Measurements from ENCODE around the gene NLRC5.

NLRC5 gene

DNA sequence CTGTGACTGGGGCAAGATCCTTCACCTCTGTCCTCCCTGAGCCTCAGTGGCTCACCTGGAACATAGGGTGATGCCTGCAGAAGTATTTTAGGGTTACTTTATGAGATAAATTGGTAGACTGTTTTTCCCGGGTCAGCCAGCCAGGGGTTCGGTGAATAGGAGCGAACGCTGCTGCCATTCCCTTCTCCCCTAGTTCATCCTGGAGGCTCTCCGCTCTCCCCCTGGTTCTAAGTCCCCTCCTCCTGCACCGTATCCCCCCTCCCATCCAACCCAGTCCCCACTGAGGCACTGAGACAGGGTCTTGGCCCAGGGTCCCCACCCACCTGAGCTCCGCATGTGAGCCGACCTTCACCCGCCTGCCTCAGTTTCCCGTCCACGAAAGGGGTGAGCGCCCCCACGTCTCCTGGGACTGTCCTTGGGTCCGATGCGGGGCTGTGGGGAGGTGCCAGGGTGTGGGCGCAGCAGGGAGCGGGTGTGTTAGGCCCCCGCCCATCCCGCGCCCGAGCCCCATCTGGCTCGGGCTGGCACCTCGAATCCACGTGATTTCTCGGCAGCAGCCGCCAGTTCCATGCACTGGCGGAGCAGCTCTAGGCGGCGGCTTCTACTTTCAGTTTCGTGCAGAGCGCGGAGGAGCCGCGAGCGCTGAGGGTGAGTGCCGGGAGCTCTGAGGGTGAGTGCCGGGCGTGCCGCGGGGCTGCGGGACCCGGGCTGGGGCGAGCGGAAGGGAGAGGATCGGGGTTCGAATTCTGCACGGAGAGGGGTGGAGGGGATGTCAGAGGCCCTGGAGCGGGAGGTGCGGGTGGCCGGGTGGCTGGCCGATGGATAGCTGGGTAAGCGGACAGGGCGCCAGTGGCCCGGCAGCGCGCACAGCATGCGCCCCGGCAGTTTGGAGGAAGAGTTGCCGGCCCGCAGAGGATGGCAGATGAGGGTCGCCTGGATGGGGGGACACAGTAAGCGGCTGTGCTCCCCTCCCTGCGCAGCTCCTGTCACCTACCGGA is at the start of gene NLRC5:
Gene NLRC5, plus strand, starts transcription at position 610 of the 998 bp plus-strand sequence. CDS start 31,156 bp downstream, outside the sequence.
- peak; percentile 79 for DNase-seq (ENCODE audit: low read depth)

GRCh38 chr16:56939801-56940200 is 49.6 kb upstream of the NLRC5 start:
- DNase-seq (ENCODE audit: low read depth) = no peak

- DNase-seq (ENCODE audit: low read depth) = no peak
Observed at GRCh38 chr16:56941092-56941491, 48.3 kb upstream of the NLRC5 start.

- no peak for DNase-seq (ENCODE audit: low read depth)
Observed at GRCh38 chr16:56941856-56942331, 47.5 kb upstream of the NLRC5 start.

GRCh38 chr16:56943761-56944375 is 45.5 kb upstream of the NLRC5 start:
- no peak for DNase-seq (ENCODE audit: low read depth)

DNA sequence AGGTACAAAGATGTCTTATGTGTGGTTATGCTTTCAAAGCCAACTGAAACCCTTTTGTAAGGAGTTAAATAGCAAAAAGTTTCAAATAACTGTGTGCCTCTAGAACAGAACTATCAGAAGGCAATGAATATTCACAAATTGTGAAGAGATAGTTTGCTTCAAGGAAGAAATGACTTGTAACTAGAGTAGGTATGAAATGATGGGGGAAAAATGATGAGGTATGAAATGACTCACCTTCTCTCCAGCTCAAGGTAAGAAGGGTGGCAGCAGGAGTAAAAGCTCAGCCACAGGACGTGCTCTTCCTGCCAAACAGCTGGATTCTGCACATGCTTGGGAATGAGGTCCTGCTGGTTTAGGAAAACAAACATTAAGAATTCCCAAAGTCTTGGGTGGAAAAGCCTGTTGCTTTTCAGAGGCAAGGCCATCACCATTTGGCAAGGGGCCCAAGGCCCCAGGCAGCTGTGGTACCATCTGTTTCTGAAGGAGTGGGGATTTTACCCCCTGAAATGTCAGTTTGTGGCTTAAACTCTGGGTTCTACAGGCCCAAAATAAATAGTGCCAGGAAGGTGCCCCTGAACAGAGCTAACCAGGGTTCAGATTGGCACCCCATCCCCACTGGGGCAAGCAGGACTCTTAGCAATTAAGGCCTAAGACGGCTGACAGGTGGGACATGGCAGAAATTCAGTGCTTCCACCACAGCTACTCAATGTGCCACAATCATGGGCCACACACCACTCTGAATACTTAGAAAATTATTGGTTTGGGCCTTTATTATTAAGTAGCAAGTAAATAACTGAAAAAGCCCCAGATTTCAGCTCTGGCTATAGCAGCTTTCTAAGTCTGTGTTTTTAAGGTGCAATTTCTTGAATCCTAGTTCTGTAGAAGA is 44.2 kb upstream of the NLRC5 start:
- DNase-seq (ENCODE audit: low read depth) = no peak

GRCh38 chr16:56945847-56946527 is 43.4 kb upstream of the NLRC5 start:
- no peak for DNase-seq (ENCODE audit: low read depth)

DNA sequence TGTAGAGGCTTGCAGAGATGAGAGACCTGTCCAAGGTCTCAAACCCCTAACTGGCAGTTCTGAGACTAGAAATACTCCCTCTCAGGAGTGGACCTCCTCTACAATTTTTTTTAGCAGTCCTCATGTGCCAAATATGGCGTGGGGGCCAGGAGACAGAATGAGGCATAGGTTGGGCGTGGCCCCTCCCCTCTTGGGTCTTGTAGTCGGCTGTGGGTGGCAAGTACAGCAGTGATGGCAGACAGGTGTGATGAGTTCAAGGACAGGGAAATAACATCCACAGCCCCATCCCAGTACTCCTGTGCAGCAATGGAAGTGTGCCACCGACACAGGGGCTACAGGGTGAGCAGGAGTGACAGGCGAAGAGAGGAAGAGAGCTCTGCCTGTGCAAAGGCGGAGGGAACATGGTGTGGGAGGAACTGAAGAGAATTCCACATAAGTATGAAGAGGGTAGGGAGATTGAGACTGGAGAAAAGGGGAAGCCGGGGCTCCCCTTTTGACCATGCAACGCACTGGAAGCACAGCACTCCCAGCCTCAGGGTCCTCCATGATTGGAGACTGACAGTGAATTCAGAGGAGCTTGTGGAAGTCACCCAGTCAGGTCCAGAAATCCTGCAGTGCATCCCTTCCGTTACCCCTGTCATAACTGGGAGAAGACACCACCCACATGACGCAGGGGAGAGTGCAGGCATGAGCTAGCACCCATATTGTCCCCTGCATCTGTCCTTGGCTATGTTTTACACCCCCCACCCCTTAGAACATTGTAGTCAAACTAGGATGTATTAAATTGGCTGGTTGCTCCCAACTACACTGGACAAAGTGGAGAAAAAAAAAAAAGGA is 42.4 kb upstream of the NLRC5 start:
- no peak for DNase-seq (ENCODE audit: low read depth)

GRCh38 chr16:56947604-56947995 is 41.8 kb upstream of the NLRC5 start:
- DNase-seq (ENCODE audit: low read depth) = peak; percentile 50

GRCh38 chr16:56948234-56948633 is 41.1 kb upstream of the NLRC5 start:
- no peak for DNase-seq (ENCODE audit: low read depth)

GRCh38 chr16:56950051-56950450 is 39.3 kb upstream of the NLRC5 start:
- no peak for DNase-seq (ENCODE audit: low read depth)

DNA sequence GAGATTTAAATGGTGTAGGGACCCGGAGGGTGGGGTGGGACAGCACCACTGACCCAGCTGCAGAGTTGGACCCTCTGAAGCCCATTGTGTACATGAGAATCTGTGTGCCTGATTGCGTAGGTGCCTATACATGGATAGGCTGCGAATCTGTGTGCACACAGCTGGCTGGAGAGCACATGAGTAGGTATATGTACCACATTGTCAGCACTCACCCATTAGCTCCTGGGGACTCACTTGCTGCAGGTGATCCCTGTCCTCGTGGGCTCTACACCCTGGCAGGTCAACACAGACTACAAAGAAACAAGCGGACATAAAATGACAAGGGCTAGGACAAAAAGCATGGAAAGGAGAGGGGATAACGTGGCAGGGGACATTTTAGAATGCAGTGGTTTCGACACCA is 38.9 kb upstream of the NLRC5 start:
- DNase-seq (ENCODE audit: low read depth) = no peak

DNA sequence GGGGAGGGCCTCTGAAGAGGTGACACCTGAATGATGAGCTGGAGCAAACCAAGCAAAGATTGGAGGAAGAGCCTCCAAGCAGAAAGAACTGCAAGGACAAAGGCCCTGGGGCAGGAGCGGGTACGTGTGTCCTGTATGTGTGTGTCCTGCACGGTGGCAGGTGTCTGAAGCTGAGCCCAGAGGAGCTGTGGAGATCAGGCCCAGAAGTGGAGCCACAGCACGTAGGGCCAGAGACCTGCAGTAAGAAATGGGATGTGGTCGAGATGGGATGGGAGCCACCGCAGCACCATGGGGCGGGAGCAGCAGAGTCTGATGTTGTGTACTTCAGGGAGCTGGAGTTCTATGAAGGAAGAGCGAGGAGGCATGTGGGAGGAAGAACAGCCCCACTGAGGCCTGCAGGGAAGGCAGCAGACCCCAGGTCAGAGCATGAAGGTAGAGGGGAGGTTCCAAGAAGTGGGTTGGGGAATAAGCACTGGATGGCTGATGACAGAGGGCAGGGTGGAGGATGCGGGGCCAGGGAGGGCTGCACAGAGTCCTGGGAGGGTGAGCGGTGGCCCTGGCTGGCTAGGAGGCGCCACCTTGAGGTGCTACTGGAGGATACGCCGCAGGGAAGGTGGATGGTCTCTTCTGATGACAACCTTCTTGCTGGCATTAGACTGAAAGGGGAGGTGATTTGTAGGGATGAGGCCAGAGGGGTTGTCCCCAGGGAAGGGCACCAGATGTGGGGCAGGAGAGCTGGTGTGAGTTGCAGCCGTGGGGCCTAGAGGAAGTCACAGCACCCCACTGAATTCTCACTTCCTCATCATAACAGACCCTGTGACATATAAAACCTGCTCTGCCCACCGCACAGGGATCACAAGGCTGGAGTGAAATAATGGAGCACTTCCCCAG is 38.2 kb upstream of the NLRC5 start:
- peak; percentile 46 for DNase-seq (ENCODE audit: low read depth)

- no peak for DNase-seq (ENCODE audit: low read depth)
Observed at GRCh38 chr16:56953006-56953405, 36.4 kb upstream of the NLRC5 start.

DNA sequence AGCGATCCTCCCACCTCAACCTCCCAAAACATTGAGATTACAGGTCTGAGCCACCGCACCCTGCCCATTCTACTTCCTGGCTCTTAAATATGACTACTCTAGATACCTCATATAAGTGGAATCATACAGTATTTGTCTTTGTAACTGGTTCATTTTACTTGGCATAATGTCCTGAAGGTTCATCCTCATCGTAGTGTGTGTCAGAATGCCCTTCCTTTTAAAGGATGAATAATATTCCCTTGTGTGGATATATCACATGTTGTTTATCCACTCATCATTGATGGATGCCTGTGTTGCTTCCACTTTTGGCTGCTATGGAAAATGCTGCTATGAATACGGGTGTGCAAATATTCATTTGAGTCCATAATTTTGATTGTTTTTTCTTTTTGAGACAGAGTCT is 33.3 kb upstream of the NLRC5 start:
- no peak for DNase-seq (ENCODE audit: low read depth)

GRCh38 chr16:56956756-56957155 is 32.6 kb upstream of the NLRC5 start:
- DNase-seq (ENCODE audit: low read depth) = no peak

DNA sequence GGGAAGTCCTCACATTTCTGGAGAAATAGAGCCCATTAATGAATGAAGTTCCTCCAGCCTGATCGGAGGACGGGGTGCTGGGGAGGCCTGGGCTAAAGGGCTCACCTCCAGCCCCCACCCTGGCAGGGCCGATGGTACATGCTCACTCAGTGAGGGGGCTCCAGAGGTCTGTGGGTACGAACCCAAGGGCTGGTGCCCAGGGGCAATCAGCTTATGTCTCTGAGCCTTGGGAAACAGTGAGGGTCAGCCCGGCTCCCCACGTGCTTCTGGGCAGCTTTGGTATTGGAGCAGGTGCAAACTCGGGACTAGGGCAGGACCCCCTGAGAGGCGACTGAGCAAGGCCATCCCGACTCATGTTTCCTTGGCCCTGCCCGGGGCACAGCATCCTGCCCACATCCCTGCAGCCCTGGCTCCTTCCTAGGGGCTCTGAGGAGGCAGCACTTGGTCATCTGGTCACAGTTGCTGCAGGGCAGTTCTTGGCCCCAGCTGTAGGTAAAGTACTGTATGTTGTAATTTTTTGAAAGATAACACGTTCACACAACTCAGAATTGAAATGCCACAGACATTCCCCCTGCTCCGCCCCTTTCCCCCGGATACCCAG is 28.6 kb upstream of the NLRC5 start:
- DNase-seq (ENCODE audit: low read depth) = no peak

- no peak for DNase-seq (ENCODE audit: low read depth)
Observed at GRCh38 chr16:56961386-56961785, 28.0 kb upstream of the NLRC5 start.

DNA sequence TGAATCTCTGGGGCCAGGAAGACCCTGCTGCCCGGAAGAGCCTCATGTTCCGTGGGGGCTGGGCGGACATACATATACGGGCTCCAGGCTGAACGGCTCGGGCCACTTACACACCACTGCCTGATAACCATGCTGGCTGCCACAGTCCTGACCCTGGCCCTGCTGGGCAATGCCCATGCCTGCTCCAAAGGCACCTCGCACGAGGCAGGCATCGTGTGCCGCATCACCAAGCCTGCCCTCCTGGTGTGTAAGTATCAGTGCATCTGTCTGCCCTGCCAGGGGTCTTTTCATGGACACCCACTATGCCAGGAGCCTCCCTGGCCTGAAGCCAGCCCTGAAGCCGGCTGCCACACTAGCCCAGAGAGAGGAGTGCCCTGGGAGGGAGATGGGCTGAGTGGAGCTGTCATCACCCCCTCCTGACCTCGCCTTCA is 27.5 kb upstream of the NLRC5 start, which contains the start of gene CETP:
Gene CETP, plus strand, starts transcription at position 100 of the 431 bp plus-strand sequence. Its CDS starts 30 bp downstream, at position 130.
- DNase-seq (ENCODE audit: low read depth) = no peak
